PFSK-1 (cell line): ENCODE measurements around the gene ANKH.

Experiments used
- FOXP2 ChIP-seq: optimal IDR thresholded peaks from 2 replicates; pipeline ENCODE3; 2011; ENCODE audit warnings: borderline replicate concordance, control low read depth, inconsistent platforms; ENCODE audit not compliant: insufficient read depth; ENCODE audit errors: extremely low read length, extremely low read depth
- POLR2AphosphoS5 ChIP-seq: IDR thresholded peaks from 2 replicates; pipeline ENCODE4 v1.6.1; 2012; ENCODE audit warnings: low read depth, mild to moderate bottlenecking, control low read depth, low read length, moderate library complexity
- SIN3A ChIP-seq: IDR thresholded peaks from 2 replicates; pipeline ENCODE4 v1.6.1; 2012; ENCODE audit warnings: mild to moderate bottlenecking, low read length, moderate library complexity, borderline replicate concordance; ENCODE audit not compliant: insufficient read depth
- TAF1 ChIP-seq: IDR thresholded peaks from 2 replicates; pipeline ENCODE4 v1.6.1; 2012; ENCODE audit warnings: low read length, control low read depth, borderline replicate concordance; ENCODE audit not compliant: insufficient read depth
- TF ChIP-seq, protein P1 (sequence below), 2 experiments: IDR thresholded peaks; 2 replicates each; pipeline versions ENCODE4 v1.6.1 to v1.8.0; 2011 to 2012; ENCODE audit warnings: low read depth in 2 of 2, low read length in 2 of 2, control low read depth in 1 of 2, inconsistent platforms in 1 of 2, mild to moderate bottlenecking in 1 of 2, moderate library complexity in 1 of 2; ENCODE audit not compliant: insufficient read depth in 1 of 2

DNA sequence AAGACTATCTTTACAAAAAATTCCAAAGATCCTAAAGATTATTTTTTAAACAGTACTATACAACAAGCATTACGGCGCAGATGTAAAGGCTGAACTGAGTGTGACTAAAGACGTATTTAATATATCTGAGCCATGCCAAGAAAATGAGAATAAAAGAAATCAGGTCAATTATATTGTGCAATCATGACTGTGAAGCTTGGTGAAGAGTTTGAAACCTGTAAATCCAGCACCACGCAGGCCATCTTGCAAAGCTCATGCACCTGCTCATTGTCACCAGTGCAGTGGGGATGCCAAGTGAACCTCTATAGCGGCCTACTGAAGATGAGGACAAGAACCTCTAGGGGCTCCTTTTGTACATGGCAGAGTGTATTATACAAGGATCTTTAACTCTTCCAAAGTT, 89.0 kb downstream of the ANKH start:
- TF ChIP-seq POLR2AphosphoS5 (no peak), SIN3A (no peak), TAF1 (no peak), FOXP2 (no peak)
- TF ChIP-seq, protein P1, sequence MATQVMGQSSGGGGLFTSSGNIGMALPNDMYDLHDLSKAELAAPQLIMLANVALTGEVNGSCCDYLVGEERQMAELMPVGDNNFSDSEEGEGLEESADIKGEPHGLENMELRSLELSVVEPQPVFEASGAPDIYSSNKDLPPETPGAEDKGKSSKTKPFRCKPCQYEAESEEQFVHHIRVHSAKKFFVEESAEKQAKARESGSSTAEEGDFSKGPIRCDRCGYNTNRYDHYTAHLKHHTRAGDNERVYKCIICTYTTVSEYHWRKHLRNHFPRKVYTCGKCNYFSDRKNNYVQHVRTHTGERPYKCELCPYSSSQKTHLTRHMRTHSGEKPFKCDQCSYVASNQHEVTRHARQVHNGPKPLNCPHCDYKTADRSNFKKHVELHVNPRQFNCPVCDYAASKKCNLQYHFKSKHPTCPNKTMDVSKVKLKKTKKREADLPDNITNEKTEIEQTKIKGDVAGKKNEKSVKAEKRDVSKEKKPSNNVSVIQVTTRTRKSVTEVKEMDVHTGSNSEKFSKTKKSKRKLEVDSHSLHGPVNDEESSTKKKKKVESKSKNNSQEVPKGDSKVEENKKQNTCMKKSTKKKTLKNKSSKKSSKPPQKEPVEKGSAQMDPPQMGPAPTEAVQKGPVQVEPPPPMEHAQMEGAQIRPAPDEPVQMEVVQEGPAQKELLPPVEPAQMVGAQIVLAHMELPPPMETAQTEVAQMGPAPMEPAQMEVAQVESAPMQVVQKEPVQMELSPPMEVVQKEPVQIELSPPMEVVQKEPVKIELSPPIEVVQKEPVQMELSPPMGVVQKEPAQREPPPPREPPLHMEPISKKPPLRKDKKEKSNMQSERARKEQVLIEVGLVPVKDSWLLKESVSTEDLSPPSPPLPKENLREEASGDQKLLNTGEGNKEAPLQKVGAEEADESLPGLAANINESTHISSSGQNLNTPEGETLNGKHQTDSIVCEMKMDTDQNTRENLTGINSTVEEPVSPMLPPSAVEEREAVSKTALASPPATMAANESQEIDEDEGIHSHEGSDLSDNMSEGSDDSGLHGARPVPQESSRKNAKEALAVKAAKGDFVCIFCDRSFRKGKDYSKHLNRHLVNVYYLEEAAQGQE (IDR thresholded peaks at IDR 0.05; ENCODE audit: insufficient read depth in 1 of 2, low read depth in 2 of 2, low read length in 2 of 2): no peak
